Breast epithelium (tissue), 4 donors: ENCODE results near the gene CACNG4. TPM values are rescaled to one million over a fixed set of nuclear protein-coding genes. Genes with fewer than 3 reads are reported as not detected.

Source experiments
- DNase-seq, 2 donors: peaks; one replicate each; pipeline ENCODE4 v3.0.0-alpha.2; 2019; ENCODE audit warnings: low spot score in 2 of 2
- H3K27ac ChIP-seq, 2 donors: fragments of 200-600 bp; sonication (generic) in 1 of 2; one replicate each; pipeline ENCODE4 v1.5.1; 2016 to 2019; ENCODE audit warnings: mild to moderate bottlenecking in 1 of 2
- H3K27me3 ChIP-seq, 2 donors: fragments of 200-600 bp; sonication (generic) in 1 of 2; one replicate each; pipeline versions ENCODE4 v1.5.1 to v1.6.0; 2017 to 2019; ENCODE audit warnings: control low read depth in 1 of 2, mild to moderate bottlenecking in 1 of 2
- H3K36me3 ChIP-seq: fragments of 200-600 bp; one replicate; pipeline ENCODE4 v1.5.1; 2019
- H3K4me1 ChIP-seq, 2 donors: fragments of 200-600 bp; sonication (generic); one replicate each; pipeline ENCODE4 v1.5.1; 2016 to 2019; ENCODE audit warnings: control low read depth in 1 of 2
- H3K4me3 ChIP-seq, 3 donors: fragments of 200-600 bp; sonication (generic); 1 replicate in 2 of 3; 2 replicates in 1 of 3; pipeline ENCODE4 v1.5.1; 2016 to 2019; ENCODE audit warnings: mild to moderate bottlenecking in 3 of 3, moderate library complexity in 2 of 3
- H3K9me3 ChIP-seq, 2 donors: fragments of 200-600 bp; sonication (generic) in 1 of 2; one replicate each; pipeline ENCODE4 v1.5.1; 2016 to 2019; ENCODE audit warnings: control low read depth in 1 of 2
- POLR2A ChIP-seq: fragments of 450-650 bp; IDR thresholded peaks from one replicate; pipeline ENCODE4 v1.6.1; 2016; ENCODE audit warnings: antibody characterized with exemption, mild to moderate bottlenecking, moderate library complexity
- POLR2AphosphoS5 ChIP-seq, 3 donors: sonication (generic); formaldehyde crosslinking; IDR thresholded peaks; one replicate each; pipeline ENCODE4 v1.6.1; 2017; ENCODE audit warnings: antibody characterized with exemption in 3 of 3
- intact Hi-C: fragments of 100-400 bp; cut with DNase I; formaldehyde crosslinking; loops from one replicate; pipeline ENCODE4 v1.15.1; 2023; ENCODE audit warnings: low total_unique reads
- total RNA-seq, 3 donors: library from RNA; depleted of rRNA; stranded (reverse); fragments of >200 nt; gene quantifications; one replicate each; pipeline ENCODE4 v1.1.0, GENCODE V29; 2016
- TF ChIP-seq, protein P1 (sequence below), 3 donors: fragments of 450-650 bp; IDR thresholded peaks; one replicate each; pipeline ENCODE4 v1.5.1; 2016 to 2017; ENCODE audit warnings: antibody characterized with exemption in 3 of 3, mild to moderate bottlenecking in 3 of 3, moderate library complexity in 3 of 3

The CACNG4 gene
- total RNA-seq, 3 donors from 2014 or later, result 2.6 to 7.3 TPM; not detected in 1

DNA sequence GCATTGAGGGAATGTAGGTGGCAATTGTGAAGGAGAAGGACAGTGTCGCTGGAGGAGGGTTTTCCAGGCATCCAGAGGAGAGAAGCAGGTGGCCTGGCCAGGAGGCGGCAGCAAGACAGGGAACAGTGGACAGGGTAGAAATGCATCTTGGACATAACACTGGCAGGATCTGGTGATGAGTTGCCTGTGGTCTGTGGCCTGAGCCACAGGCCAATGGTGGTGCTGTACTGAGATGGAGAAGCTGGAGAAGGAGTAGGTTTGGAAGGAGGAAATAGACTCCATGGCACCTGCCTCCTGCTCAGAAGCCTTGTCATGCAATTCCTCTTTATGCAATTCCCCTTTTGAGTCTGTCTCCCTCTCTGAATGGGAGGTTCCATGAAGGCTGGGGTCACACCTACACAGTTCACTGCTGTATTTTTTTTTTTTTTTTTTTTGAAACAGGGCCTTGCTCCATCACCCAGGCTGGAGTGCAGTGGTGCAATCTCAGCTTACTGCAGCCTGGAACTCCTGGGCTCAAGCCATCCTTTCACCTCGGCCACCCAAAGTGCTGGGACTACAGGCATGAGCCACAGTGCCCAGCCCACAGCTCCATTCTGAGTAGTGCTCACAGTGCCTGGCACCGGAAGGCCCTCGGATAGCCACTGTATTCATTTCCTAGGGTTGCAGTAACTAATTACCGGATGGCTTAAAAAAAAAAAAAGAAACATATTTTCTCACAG lies 13.5 kb upstream of the CACNG4 start:
- Histone ChIP-seq H3K4me3 (no peak overlapping the region), H3K9me3 (no peaks in the 10 kb centered on the region), H3K36me3 (no peaks in the 10 kb centered on the region), H3K4me1 (peaks cover 12 to 21% of the 10 kb centered on the region in 2 donors), H3K27me3 (no peaks in the 10 kb centered on the region), H3K27ac (peak overlapping the region; percentile 94 to 98)
- intact Hi-C loops, result no loop called here
- no peak for TF ChIP-seq POLR2A
- TF ChIP-seq, protein P1, sequence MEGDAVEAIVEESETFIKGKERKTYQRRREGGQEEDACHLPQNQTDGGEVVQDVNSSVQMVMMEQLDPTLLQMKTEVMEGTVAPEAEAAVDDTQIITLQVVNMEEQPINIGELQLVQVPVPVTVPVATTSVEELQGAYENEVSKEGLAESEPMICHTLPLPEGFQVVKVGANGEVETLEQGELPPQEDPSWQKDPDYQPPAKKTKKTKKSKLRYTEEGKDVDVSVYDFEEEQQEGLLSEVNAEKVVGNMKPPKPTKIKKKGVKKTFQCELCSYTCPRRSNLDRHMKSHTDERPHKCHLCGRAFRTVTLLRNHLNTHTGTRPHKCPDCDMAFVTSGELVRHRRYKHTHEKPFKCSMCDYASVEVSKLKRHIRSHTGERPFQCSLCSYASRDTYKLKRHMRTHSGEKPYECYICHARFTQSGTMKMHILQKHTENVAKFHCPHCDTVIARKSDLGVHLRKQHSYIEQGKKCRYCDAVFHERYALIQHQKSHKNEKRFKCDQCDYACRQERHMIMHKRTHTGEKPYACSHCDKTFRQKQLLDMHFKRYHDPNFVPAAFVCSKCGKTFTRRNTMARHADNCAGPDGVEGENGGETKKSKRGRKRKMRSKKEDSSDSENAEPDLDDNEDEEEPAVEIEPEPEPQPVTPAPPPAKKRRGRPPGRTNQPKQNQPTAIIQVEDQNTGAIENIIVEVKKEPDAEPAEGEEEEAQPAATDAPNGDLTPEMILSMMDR (IDR thresholded peaks at IDR 0.05), result no peak
- no peak for TF ChIP-seq POLR2AphosphoS5 (IDR thresholded peaks at IDR 0.05)
- DNase-seq, result no peak

DNA sequence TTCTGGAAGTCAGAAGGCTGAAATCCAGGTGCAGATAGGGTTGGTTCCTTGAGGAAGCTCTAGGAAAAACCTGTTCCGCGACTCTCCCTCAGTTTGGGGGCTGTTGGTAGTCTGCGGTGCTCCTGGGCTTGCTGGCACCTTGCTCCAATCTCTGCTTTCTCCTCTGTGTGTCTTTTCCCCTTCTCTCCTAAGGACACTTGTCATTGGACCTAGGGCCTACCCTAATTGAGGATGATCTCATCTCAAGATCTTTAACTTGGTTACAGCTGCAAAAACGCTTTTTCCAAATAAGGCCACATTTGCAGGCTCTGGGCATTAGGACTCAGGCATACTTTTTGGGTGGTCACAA lies 12.9 kb upstream of the CACNG4 start:
- peak overlapping the region; percentile 94 to 98 for H3K27ac ChIP-seq
- TF ChIP-seq POLR2AphosphoS5 (IDR thresholded peaks at IDR 0.05), result no peak

DNA sequence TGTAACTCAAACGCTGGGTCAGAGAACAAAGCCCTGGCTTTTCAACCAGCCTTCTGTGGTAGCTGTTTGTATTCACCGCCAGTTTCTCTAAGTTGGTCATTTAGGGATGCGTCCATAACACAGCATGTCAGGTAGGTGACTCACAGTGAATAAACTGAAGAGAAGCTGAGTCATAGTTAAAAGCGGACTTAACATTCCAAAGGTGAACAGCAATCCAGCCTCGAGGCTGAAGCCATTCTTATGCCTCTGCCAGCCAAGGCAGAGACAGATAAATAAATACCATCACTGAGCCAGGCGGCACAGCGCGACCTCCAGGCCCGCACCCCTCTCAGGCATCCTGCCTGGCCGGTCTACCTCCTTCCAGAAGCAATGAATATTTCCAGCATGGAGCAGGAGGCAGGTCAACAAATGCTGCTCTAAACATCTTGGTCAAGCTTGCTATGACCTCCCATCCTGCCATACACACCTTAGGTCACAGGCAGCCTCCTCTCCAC lies 12.4 kb upstream of the CACNG4 start:
- Histone ChIP-seq H3K4me1 (peaks cover 12 to 21% of the 10 kb centered on the region in 2 donors), H3K9me3 (no peaks in the 10 kb centered on the region), H3K27me3 (no peaks in the 10 kb centered on the region), H3K36me3 (no peaks in the 10 kb centered on the region), H3K27ac (peak overlapping the region; percentile 94 to 98), H3K4me3 (no peak overlapping the region)
- DNase-seq, result peak; percentile 93 to 96
- TF ChIP-seq POLR2AphosphoS5 (IDR thresholded peaks at IDR 0.05), result peak in 2 of 3 donors; percentile 42 to 81
- TF ChIP-seq POLR2A, result no peak
- intact Hi-C loops, result no loop called here

More for the DNA sequence above, 12.9 kb upstream of the CACNG4 start:
- intact Hi-C loops, result no loop called here
- Histone ChIP-seq H3K4me3 (no peak overlapping the region), H3K36me3 (no peaks in the 10 kb centered on the region), H3K27me3 (no peaks in the 10 kb centered on the region), H3K4me1 (peaks cover 12 to 21% of the 10 kb centered on the region in 2 donors), H3K9me3 (no peaks in the 10 kb centered on the region)
- peak in 1 of 2 donors; percentile 69 for DNase-seq

DNA sequence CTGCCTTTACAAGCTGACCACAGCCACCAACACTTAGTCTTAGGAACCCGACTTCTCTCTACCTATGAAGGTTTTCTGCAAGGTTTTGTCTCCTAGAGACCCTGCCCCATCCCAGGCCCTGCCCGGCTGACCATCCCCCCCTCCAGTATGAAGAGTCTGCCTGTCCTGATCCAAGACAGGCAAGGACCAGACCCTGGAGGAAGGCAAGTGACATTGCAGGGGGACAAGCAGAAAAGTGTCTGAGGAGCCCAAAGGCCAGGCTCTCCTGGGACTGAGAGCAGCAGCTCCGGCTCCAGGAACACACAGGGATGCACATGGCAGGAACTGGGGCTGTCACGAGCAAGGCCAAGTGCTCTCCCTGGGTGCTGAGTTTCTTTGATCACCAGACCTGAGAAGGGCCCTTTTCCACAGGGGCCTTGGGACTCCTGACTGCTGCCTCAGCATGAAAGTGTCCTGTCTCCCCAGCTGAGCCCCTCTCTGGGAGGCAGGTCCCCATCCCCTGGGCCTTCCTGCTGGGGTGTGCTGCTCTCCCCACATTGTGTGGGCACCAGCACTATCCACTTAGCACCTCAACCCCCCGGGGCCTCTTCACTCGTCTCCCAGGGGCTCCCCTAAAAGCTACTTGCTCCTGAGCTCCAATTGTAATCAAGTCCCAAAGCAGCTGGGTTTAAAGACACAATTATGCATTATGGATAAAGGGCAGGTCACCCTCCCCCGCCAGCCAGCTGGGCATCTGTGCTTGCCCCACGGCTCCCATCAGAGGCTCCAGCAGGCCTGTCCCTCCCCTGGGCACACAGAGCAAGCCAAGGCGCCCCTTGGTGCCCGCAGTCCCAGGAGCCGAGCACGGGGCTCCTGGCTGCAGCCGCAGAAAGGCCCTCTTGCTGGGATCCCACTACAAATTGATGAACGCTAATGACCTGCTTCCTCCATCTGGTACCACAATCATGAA lies 11.6 kb upstream of the CACNG4 start:
- no peak overlapping the region for H3K4me3 ChIP-seq
- peak overlapping the region; percentile 94 to 98 for H3K27ac ChIP-seq
- TF ChIP-seq POLR2AphosphoS5 (IDR thresholded peaks at IDR 0.05) (no peak), POLR2A (no peak)
- TF ChIP-seq, protein P1 (IDR thresholded peaks at IDR 0.05), result no peak
- peaks cover 12 to 21% of the 10 kb centered on the region in 2 donors for H3K4me1 ChIP-seq
- H3K9me3 ChIP-seq, result no peaks in the 10 kb centered on the region
- DNase-seq, result no peak
- intact Hi-C loops, result no loop called here
- no peaks in the 10 kb centered on the region for H3K27me3 ChIP-seq
- H3K36me3 ChIP-seq, result no peaks in the 10 kb centered on the region

DNA sequence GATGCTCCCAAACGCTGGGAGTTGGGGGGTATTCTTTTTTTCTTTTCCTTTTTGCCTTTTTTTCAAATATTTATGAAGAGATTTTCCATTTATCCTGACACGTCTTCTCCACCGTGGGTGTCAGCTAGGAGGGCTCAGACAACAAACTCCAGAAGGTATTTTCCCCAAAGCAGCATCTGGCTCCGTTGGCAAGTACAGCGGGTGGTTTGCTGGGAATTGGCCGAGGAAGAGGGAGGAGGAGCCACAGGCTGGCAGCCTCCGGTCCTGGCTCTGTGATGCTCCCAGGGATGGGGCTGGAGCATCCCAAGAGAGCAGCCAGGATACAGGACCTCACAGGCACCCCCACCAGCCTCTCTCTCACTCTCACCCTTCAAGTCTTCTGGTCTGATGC lies 10.9 kb upstream of the CACNG4 start:
- Histone ChIP-seq H3K9me3 (no peaks in the 10 kb centered on the region), H3K36me3 (no peaks in the 10 kb centered on the region), H3K27ac (peak overlapping the region; percentile 94 to 98), H3K4me3 (no peak overlapping the region), H3K4me1 (peaks cover 12 to 21% of the 10 kb centered on the region in 2 donors), H3K27me3 (no peaks in the 10 kb centered on the region)
- DNase-seq, result peak in 1 of 2 donors; percentile 69
- TF ChIP-seq, protein P1 (IDR thresholded peaks at IDR 0.05), result no peak
- TF ChIP-seq POLR2AphosphoS5 (IDR thresholded peaks at IDR 0.05) (no peak), POLR2A (no peak)
- intact Hi-C loops, result no loop called here
